WTC11 (cell line): ENCODE results near the gene STX2. TPM values are rescaled to one million over a fixed set of nuclear protein-coding genes. Genes with fewer than 3 reads are reported as not detected.

ENCODE experiments used
- ATAC-seq: fragments of 200-7000 bp; cut with Tn5 transposase; 2 replicates; pipeline ENCODE4 v1.10.0; 2021; ENCODE audit warnings: mild to moderate bottlenecking, moderate library complexity
- CTCF ChIA-PET: fragments of 300-600 bp; sonication (Branson Sonifier 250); formaldehyde crosslinking; loops from one replicate; lab custom pipeline; 2021; ENCODE audit warnings: antibody characterized with exemption; lab: Charles Lee
- POLR2A ChIA-PET: fragments of 350-600 bp; sonication (Branson Sonifier 250); formaldehyde crosslinking; loops from one replicate; lab custom pipeline; 2021; ENCODE audit warnings: antibody characterized with exemption; lab: Charles Lee
- DNase-seq: peaks from one replicate; pipeline ENCODE4 v3.0.0; 2021; ENCODE audit warnings: low spot score
- H3K27ac Mint-ChIP-seq: 2 replicates; pipeline ENCODE4 v1.8.0; 2021; ENCODE audit warnings: mixed read lengths
- H3K27me3 Mint-ChIP-seq: 2 replicates; pipeline ENCODE4 v1.8.0; 2021; ENCODE audit warnings: low read depth, mild to moderate bottlenecking, moderate library complexity, mixed read lengths
- H3K36me3 Mint-ChIP-seq: 2 replicates; pipeline ENCODE4 v1.8.0; 2021; ENCODE audit warnings: mixed read lengths
- H3K4me1 Mint-ChIP-seq: 2 replicates; pipeline ENCODE4 v1.8.0; 2022; ENCODE audit warnings: mixed read lengths
- H3K4me3 Mint-ChIP-seq: 2 replicates; pipeline ENCODE4 v1.8.0; 2021; ENCODE audit warnings: mild to moderate bottlenecking, moderate library complexity, mixed read lengths
- H3K9me3 Mint-ChIP-seq: 2 replicates; pipeline ENCODE4 v1.8.0; 2021; ENCODE audit warnings: mixed read lengths
- ATF1 ChIP-seq: sonication (generic); formaldehyde crosslinking; IDR thresholded peaks from 2 replicates; pipeline ENCODE4 v1.8.1; 2023; ENCODE audit warnings: mild to moderate bottlenecking, moderate library complexity, missing genetic modification reagents
- ATF3 ChIP-seq: sonication (generic); formaldehyde crosslinking; conservative IDR thresholded peaks from 2 replicates; pipeline ENCODE4 v1.8.1; 2022; ENCODE audit warnings: mild to moderate bottlenecking, missing genetic modification reagents
- EMX1 ChIP-seq: fragments of 250-450 bp; sonication (Bioruptor Pico); IDR thresholded peaks from 2 replicates; pipeline ENCODE4 v1.8.0; 2021; ENCODE audit warnings: mild to moderate bottlenecking
- FOXK1 ChIP-seq: sonication (generic); formaldehyde crosslinking; IDR thresholded peaks from 2 replicates; pipeline ENCODE4 v1.8.0; 2022; ENCODE audit warnings: mild to moderate bottlenecking, moderate library complexity, missing genetic modification reagents
- IRF1 ChIP-seq: sonication (generic); formaldehyde crosslinking; IDR thresholded peaks from 2 replicates; pipeline ENCODE4 v1.8.0; 2023; ENCODE audit warnings: missing genetic modification reagents
- NR2C2 ChIP-seq: sonication (generic); formaldehyde crosslinking; IDR thresholded peaks from 2 replicates; pipeline ENCODE4 v1.8.0; 2022; ENCODE audit warnings: mild to moderate bottlenecking, missing genetic modification reagents
- PRRX2 ChIP-seq: fragments of 250-450 bp; sonication (Bioruptor Pico); IDR thresholded peaks from 2 replicates; pipeline ENCODE4 v1.8.0; 2021; ENCODE audit warnings: mild to moderate bottlenecking
- SMAD4 ChIP-seq: sonication (generic); formaldehyde crosslinking; IDR thresholded peaks from 2 replicates; pipeline ENCODE4 v1.8.0; 2022; ENCODE audit warnings: mild to moderate bottlenecking, missing genetic modification reagents
- USF2 ChIP-seq: sonication (generic); formaldehyde crosslinking; IDR thresholded peaks from 2 replicates; pipeline ENCODE4 v1.8.1; 2023; ENCODE audit warnings: mild to moderate bottlenecking, missing genetic modification reagents, moderate library complexity
- ZNF138 ChIP-seq: sonication (generic); formaldehyde crosslinking; conservative IDR thresholded peaks from 2 replicates; pipeline ENCODE4 v1.8.1; 2022; ENCODE audit warnings: mild to moderate bottlenecking, moderate library complexity, missing genetic modification reagents
- ZNF423 ChIP-seq: fragments of 250-450 bp; sonication (Bioruptor Pico); IDR thresholded peaks from 2 replicates; pipeline ENCODE4 v2.1.2; 2022; ENCODE audit warnings: mild to moderate bottlenecking, moderate library complexity
- total RNA-seq: library from RNA; stranded (reverse); gene quantifications from 3 replicates; pipeline ENCODE4 v1.2.3, GENCODE V29; 2021
- TF ChIP-seq, protein P1 (sequence below): sonication (generic); formaldehyde crosslinking; IDR thresholded peaks from 2 replicates; pipeline ENCODE4 v1.8.1; 2023; ENCODE audit warnings: mild to moderate bottlenecking, missing genetic modification reagents, borderline replicate concordance
- TF ChIP-seq, protein P2 (sequence below): fragments of 200-600 bp; IDR thresholded peaks from 2 replicates; pipeline ENCODE4 v1.8.0; 2022; ENCODE audit warnings: antibody characterized with exemption
- TF ChIP-seq, protein P3 (sequence below): sonication (generic); formaldehyde crosslinking; IDR thresholded peaks from 2 replicates; pipeline ENCODE4 v1.8.1; 2023; ENCODE audit warnings: mild to moderate bottlenecking, missing genetic modification reagents
- TF ChIP-seq, protein P4 (sequence below): sonication (generic); formaldehyde crosslinking; conservative IDR thresholded peaks from 2 replicates; pipeline ENCODE4 v1.8.1; 2023; ENCODE audit warnings: mild to moderate bottlenecking, low read depth, missing genetic modification reagents, moderate library complexity
- TF ChIP-seq, protein P5 (sequence below): fragments of 250-450 bp; sonication (Bioruptor Pico); IDR thresholded peaks from 2 replicates; pipeline ENCODE4 v1.9.0; 2021; ENCODE audit warnings: moderate library complexity, mild to moderate bottlenecking, inconsistent platforms, borderline replicate concordance

Gene STX2
- total RNA-seq, 1 experiment from 2014 or later = 22.7 TPM

GRCh38 chr12:130877333-130877732 lies 38.3 kb upstream of the STX2 start (continued):
- TF ChIP-seq, protein P1, sequence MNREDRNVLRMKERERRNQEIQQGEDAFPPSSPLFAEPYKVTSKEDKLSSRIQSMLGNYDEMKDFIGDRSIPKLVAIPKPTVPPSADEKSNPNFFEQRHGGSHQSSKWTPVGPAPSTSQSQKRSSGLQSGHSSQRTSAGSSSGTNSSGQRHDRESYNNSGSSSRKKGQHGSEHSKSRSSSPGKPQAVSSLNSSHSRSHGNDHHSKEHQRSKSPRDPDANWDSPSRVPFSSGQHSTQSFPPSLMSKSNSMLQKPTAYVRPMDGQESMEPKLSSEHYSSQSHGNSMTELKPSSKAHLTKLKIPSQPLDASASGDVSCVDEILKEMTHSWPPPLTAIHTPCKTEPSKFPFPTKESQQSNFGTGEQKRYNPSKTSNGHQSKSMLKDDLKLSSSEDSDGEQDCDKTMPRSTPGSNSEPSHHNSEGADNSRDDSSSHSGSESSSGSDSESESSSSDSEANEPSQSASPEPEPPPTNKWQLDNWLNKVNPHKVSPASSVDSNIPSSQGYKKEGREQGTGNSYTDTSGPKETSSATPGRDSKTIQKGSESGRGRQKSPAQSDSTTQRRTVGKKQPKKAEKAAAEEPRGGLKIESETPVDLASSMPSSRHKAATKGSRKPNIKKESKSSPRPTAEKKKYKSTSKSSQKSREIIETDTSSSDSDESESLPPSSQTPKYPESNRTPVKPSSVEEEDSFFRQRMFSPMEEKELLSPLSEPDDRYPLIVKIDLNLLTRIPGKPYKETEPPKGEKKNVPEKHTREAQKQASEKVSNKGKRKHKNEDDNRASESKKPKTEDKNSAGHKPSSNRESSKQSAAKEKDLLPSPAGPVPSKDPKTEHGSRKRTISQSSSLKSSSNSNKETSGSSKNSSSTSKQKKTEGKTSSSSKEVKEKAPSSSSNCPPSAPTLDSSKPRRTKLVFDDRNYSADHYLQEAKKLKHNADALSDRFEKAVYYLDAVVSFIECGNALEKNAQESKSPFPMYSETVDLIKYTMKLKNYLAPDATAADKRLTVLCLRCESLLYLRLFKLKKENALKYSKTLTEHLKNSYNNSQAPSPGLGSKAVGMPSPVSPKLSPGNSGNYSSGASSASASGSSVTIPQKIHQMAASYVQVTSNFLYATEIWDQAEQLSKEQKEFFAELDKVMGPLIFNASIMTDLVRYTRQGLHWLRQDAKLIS (CRISPR knock-in tag) = no peak

GRCh38 chr12:130876758-130877157 lies 37.7 kb upstream of the STX2 start:
- Mint-ChIP-seq H3K9me3 (no peaks in the 10 kb centered on the region), H3K27me3 (no peaks in the 10 kb centered on the region; the same call in 1 of the 2 replicates), H3K4me1 (peaks cover 66% of the 10 kb centered on the region), H3K4me3 (no peak overlapping the region), H3K27ac (no peak overlapping the region; the same call in 1 of the 2 replicates), H3K36me3 (peaks cover 53% of the 10 kb centered on the region)
- DNase-seq (no peak), ATAC-seq (no peak)
- TF ChIP-seq PRRX2 (CRISPR knock-in tag) (no peak), ATF3 (CRISPR knock-in tag) (no peak), ZNF138 (CRISPR knock-in tag) (no peak)
- TF ChIP-seq, protein P2, sequence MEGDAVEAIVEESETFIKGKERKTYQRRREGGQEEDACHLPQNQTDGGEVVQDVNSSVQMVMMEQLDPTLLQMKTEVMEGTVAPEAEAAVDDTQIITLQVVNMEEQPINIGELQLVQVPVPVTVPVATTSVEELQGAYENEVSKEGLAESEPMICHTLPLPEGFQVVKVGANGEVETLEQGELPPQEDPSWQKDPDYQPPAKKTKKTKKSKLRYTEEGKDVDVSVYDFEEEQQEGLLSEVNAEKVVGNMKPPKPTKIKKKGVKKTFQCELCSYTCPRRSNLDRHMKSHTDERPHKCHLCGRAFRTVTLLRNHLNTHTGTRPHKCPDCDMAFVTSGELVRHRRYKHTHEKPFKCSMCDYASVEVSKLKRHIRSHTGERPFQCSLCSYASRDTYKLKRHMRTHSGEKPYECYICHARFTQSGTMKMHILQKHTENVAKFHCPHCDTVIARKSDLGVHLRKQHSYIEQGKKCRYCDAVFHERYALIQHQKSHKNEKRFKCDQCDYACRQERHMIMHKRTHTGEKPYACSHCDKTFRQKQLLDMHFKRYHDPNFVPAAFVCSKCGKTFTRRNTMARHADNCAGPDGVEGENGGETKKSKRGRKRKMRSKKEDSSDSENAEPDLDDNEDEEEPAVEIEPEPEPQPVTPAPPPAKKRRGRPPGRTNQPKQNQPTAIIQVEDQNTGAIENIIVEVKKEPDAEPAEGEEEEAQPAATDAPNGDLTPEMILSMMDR = no peak
- POLR2A ChIA-PET = no interaction called here
- CTCF ChIA-PET = no interaction called here

DNA sequence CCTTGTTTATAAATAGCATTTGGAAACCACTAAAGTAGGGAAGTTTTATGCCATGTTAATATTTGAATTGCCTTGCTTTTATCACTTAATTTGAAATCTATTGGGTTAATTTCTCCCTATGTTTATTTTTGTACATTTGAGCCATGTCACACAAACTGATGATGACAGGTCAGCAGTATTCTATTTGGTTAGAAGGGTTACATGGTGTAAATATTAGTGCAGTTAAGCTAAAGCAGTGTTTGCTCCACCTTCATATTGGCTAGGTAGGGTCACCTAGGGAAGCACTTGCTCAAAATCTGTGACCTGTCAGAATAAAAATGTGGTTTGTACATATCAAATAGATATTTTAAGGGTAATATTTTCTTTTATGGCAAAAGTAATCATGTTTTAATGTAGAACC lies 37.2 kb upstream of the STX2 start:
- no peak overlapping the region for H3K4me3 Mint-ChIP-seq
- ChIA-PET POLR2A (no interaction called here), CTCF (no interaction called here)
- no peaks in the 10 kb centered on the region for H3K9me3 Mint-ChIP-seq
- H3K27ac Mint-ChIP-seq = no peak overlapping the region
- DNase-seq (no peak), ATAC-seq (no peak)
- peaks cover 67% of the 10 kb centered on the region for H3K4me1 Mint-ChIP-seq
- H3K27me3 Mint-ChIP-seq = no peaks in the 10 kb centered on the region; the same call in 1 of the 2 replicates
- H3K36me3 Mint-ChIP-seq = peaks cover 53% of the 10 kb centered on the region
- no peak for TF ChIP-seq FOXK1
- TF ChIP-seq, protein P3, sequence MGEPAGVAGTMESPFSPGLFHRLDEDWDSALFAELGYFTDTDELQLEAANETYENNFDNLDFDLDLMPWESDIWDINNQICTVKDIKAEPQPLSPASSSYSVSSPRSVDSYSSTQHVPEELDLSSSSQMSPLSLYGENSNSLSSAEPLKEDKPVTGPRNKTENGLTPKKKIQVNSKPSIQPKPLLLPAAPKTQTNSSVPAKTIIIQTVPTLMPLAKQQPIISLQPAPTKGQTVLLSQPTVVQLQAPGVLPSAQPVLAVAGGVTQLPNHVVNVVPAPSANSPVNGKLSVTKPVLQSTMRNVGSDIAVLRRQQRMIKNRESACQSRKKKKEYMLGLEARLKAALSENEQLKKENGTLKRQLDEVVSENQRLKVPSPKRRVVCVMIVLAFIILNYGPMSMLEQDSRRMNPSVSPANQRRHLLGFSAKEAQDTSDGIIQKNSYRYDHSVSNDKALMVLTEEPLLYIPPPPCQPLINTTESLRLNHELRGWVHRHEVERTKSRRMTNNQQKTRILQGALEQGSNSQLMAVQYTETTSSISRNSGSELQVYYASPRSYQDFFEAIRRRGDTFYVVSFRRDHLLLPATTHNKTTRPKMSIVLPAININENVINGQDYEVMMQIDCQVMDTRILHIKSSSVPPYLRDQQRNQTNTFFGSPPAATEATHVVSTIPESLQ (CRISPR knock-in tag) = no peak
- TF ChIP-seq ZNF423 (CRISPR knock-in tag) = no peak
- TF ChIP-seq IRF1 (CRISPR knock-in tag) = no peak
- TF ChIP-seq NR2C2 = no peak
- TF ChIP-seq, protein P4, sequence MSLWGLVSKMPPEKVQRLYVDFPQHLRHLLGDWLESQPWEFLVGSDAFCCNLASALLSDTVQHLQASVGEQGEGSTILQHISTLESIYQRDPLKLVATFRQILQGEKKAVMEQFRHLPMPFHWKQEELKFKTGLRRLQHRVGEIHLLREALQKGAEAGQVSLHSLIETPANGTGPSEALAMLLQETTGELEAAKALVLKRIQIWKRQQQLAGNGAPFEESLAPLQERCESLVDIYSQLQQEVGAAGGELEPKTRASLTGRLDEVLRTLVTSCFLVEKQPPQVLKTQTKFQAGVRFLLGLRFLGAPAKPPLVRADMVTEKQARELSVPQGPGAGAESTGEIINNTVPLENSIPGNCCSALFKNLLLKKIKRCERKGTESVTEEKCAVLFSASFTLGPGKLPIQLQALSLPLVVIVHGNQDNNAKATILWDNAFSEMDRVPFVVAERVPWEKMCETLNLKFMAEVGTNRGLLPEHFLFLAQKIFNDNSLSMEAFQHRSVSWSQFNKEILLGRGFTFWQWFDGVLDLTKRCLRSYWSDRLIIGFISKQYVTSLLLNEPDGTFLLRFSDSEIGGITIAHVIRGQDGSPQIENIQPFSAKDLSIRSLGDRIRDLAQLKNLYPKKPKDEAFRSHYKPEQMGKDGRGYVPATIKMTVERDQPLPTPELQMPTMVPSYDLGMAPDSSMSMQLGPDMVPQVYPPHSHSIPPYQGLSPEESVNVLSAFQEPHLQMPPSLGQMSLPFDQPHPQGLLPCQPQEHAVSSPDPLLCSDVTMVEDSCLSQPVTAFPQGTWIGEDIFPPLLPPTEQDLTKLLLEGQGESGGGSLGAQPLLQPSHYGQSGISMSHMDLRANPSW = no peak
- no peak for TF ChIP-seq ATF1 (CRISPR knock-in tag)
- TF ChIP-seq USF2 = no peak
- no peak for TF ChIP-seq SMAD4
- TF ChIP-seq ATF3 (CRISPR knock-in tag) = no peak
- no peak for TF ChIP-seq EMX1
- TF ChIP-seq, protein P5, sequence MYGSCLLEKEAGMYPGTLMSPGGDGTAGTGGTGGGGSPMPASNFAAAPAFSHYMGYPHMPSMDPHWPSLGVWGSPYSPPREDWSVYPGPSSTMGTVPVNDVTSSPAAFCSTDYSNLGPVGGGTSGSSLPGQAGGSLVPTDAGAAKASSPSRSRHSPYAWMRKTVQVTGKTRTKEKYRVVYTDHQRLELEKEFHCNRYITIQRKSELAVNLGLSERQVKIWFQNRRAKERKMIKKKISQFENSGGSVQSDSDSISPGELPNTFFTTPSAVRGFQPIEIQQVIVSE (CRISPR knock-in tag) = no peak
